GM23338 (cell line): Measurements from ENCODE around the gene CDX1. TPM values are rescaled to one million over a fixed set of nuclear protein-coding genes. Genes with fewer than 3 reads are reported as not detected.

Experiments used
- ATAC-seq: fragments of 200-7000 bp; cut with Tn5 transposase; 3 replicates; pipeline ENCODE4 v1.9.1; 2020
- DNase-seq: peaks from one replicate; pipeline ENCODE4 v3.0.0-alpha.2; 2015; ENCODE audit warnings: low spot score
- H2AFZ ChIP-seq: fragments of 200-600 bp; sonication (generic); 2 replicates; pipeline ENCODE4 v1.8.0; 2016; ENCODE audit warnings: antibody characterized with exemption, mild to moderate bottlenecking, moderate library complexity
- H3F3A ChIP-seq: fragments of 200-600 bp; sonication (generic); replicated peaks from 2 replicates; pipeline ENCODE4 v1.8.0; 2017; ENCODE audit warnings: antibody characterized with exemption, mixed run types, low read depth
- H3K27ac ChIP-seq: fragments of 200-600 bp; sonication (generic); 2 replicates; pipeline ENCODE4 v1.6.1; 2016; ENCODE audit warnings: low read depth
- H3K27me3 ChIP-seq: fragments of 200-600 bp; sonication (generic); 2 replicates; pipeline ENCODE4 v1.8.0; 2016; ENCODE audit warnings: mild to moderate bottlenecking, mixed run types, moderate library complexity; ENCODE audit not compliant: insufficient read depth
- H3K36me3 ChIP-seq: fragments of 200-600 bp; sonication (generic); 2 replicates; pipeline ENCODE4 v1.8.0; 2016; ENCODE audit warnings: mild to moderate bottlenecking; ENCODE audit not compliant: insufficient read depth
- H3K4me1 ChIP-seq: fragments of 200-600 bp; sonication (generic); 2 replicates; pipeline ENCODE4 v1.8.0; 2016; ENCODE audit warnings: mild to moderate bottlenecking, moderate library complexity; ENCODE audit not compliant: insufficient read depth
- H3K4me2 ChIP-seq: fragments of 200-600 bp; sonication (generic); 2 replicates; pipeline ENCODE4 v1.7.1; 2017; ENCODE audit warnings: mixed run types
- H3K4me3 ChIP-seq: fragments of 200-600 bp; sonication (generic); 2 replicates; pipeline ENCODE4 v1.6.1; 2016; ENCODE audit warnings: mixed run types
- H3K79me2 ChIP-seq: fragments of 200-600 bp; sonication (generic); replicated peaks from 2 replicates; pipeline ENCODE4 v1.8.0; 2017; ENCODE audit warnings: mild to moderate bottlenecking; ENCODE audit not compliant: insufficient read depth
- H3K9me2 ChIP-seq: fragments of 200-600 bp; sonication (generic); 2 replicates; pipeline ENCODE4 v1.8.0; 2017; ENCODE audit not compliant: insufficient read depth
- H4K20me1 ChIP-seq: fragments of 200-600 bp; sonication (generic); replicated peaks from 2 replicates; pipeline ENCODE4 v1.8.0; 2017; ENCODE audit warnings: mild to moderate bottlenecking; ENCODE audit not compliant: insufficient read depth
- H3K27ac Mint-ChIP-seq: 2 replicates; pipeline ENCODE4 v1.8.0; 2020; ENCODE audit warnings: inconsistent platforms, mild to moderate bottlenecking, moderate library complexity, mixed read lengths
- H3K27me3 Mint-ChIP-seq: 3 replicates; pipeline ENCODE4 v1.8.0; 2022; ENCODE audit warnings: low read depth, mild to moderate bottlenecking, moderate library complexity, mixed read lengths, inconsistent platforms; ENCODE audit not compliant: insufficient read depth, poor library complexity
- H3K36me3 Mint-ChIP-seq: 3 replicates; pipeline ENCODE4 v1.8.0; 2021; ENCODE audit warnings: low read depth, mild to moderate bottlenecking, inconsistent platforms, moderate library complexity, mixed read lengths
- H3K4me1 Mint-ChIP-seq: 3 replicates; pipeline ENCODE4 v1.8.0; 2020; ENCODE audit warnings: mild to moderate bottlenecking, inconsistent platforms, mixed read lengths
- H3K4me3 Mint-ChIP-seq: 3 replicates; pipeline ENCODE4 v1.8.0; 2021; ENCODE audit warnings: moderate library complexity, mild to moderate bottlenecking, inconsistent platforms, mixed read lengths
- H3K9me3 Mint-ChIP-seq: 3 replicates; pipeline ENCODE4 v1.8.0; 2020; ENCODE audit warnings: moderate library complexity, mild to moderate bottlenecking, inconsistent platforms, mixed read lengths
- CREB1 ChIP-seq: fragments of 250-450 bp; sonication (Bioruptor Pico); IDR thresholded peaks from 2 replicates; pipeline ENCODE4 v1.5.0; 2020; ENCODE audit warnings: low read depth, mild to moderate bottlenecking, moderate library complexity
- EZH2 ChIP-seq: fragments of 200-600 bp; sonication (generic); IDR thresholded peaks from one replicate; pipeline ENCODE4 v1.8.0; 2017; ENCODE audit warnings: antibody characterized with exemption, mild to moderate bottlenecking, low read depth; ENCODE audit not compliant: unreplicated experiment
- EZH2phosphoT487 ChIP-seq: fragments of 200-600 bp; sonication (generic); IDR thresholded peaks from one replicate; pipeline ENCODE4 v1.8.1; 2018; ENCODE audit warnings: antibody characterized with exemption; ENCODE audit not compliant: unreplicated experiment
- JUNB ChIP-seq: IDR thresholded peaks from one replicate; pipeline ENCODE4 v1.6.1; 2016; ENCODE audit warnings: antibody characterized with exemption; ENCODE audit not compliant: unreplicated experiment
- POLR2AphosphoS5 ChIP-seq: IDR thresholded peaks from 2 replicates; pipeline ENCODE4 v1.6.1; 2016; ENCODE audit warnings: antibody characterized with exemption, low read depth
- polyA plus RNA-seq: library from polyadenylated mRNA; unstranded; fragments of >200 nt; fragmentation: Nextera tagmentation; extraction: Ambion mirVana; gene quantifications from 2 replicates; pipeline ENCODE4 v1.2.1, GENCODE V29; 2016
- total RNA-seq: library from RNA; depleted of rRNA; stranded (reverse); fragments of >200 nt; shearing (Covaris generic); gene quantifications from 2 replicates; pipeline ENCODE4 v1.2.3, GENCODE V29; 2014
- TF ChIP-seq, protein P1 (sequence below): IDR thresholded peaks from one replicate; pipeline ENCODE4 v1.6.1; 2018; ENCODE audit warnings: antibody characterized with exemption; ENCODE audit not compliant: unreplicated experiment
- TF ChIP-seq, protein P2 (sequence below): IDR thresholded peaks from 2 replicates; pipeline ENCODE4 v1.6.1; 2016; ENCODE audit warnings: antibody characterized with exemption
- TF ChIP-seq, protein P3 (sequence below), 2 experiments: fragments of 200-600 bp in 1 of 2; sonication (generic) in 1 of 2; conservative IDR thresholded peaks; 2 replicates each; pipeline versions ENCODE4 v1.5.1 to v1.6.1; 2016 to 2017; ENCODE audit warnings: antibody characterized with exemption in 2 of 2, low read depth in 2 of 2, mild to moderate bottlenecking in 2 of 2, moderate library complexity in 1 of 2
- TF ChIP-seq, protein P4 (sequence below): fragments of 250-450 bp; sonication (Bioruptor Pico); IDR thresholded peaks from 2 replicates; pipeline ENCODE4 v1.5.0; 2020; ENCODE audit warnings: mild to moderate bottlenecking, moderate library complexity

The CDX1 gene
- total and polyA plus RNA-seq, 2 experiments from 2014 or later = not detected

DNA sequence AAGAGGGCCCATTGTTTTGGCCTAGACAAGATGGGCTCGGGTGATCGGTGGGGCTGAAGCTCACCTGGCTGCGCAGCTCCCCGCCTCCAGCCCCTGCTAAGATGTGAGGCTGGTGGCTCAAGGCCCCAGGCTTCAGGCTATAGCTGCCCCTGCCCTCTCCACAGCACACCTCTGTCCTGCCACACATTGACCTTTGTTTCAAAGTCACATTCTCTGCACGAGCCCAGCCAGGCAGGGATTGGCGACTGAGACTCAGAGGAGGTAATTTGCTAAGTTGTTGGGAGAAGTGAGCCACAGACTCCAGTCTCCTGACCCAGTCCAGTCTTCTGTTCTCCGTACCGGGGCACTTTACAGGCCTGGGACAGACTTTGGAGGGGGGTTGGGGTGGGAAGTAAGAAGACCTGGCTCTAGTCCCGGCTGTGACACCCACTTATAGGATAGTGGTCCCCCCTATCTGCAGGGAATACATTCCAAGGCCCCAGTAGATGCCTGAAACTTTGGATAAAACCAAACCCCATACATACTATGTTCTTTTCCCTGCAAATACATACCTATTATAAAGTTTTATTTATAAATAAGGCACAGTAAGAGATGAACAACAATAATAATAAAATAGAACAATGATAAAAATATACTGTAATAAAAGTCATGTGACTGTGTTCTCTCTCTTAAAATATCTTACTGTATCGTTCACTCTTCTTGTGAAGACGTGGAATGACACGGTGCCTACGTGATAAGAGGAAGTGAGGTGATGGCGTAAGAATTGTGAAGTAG lies 24.2 kb upstream of the CDX1 start:
- no peaks in the 10 kb centered on the region for H3K79me2 ChIP-seq
- H3F3A ChIP-seq = no peaks in the 10 kb centered on the region
- no peak overlapping the region for H3K4me2 ChIP-seq
- H3K4me3 ChIP-seq = no peak overlapping the region
- H3K27me3 ChIP-seq = no peaks in the 10 kb centered on the region
- H3K4me1 Mint-ChIP-seq = peaks cover 63% of the 10 kb centered on the region
- no peak overlapping the region for H3K27ac Mint-ChIP-seq
- no peaks in the 10 kb centered on the region for H3K36me3 ChIP-seq
- H3K4me3 Mint-ChIP-seq = no peak overlapping the region; the same call in 2 of the 3 replicates
- no peak overlapping the region for H3K27ac ChIP-seq
- DNase-seq = no peak
- TF ChIP-seq JUNB (no peak), EZH2 (no peak), POLR2AphosphoS5 (no peak), CREB1 (CRISPR knock-in tag) (no peak), EZH2phosphoT487 (no peak)
- TF ChIP-seq, protein P1, sequence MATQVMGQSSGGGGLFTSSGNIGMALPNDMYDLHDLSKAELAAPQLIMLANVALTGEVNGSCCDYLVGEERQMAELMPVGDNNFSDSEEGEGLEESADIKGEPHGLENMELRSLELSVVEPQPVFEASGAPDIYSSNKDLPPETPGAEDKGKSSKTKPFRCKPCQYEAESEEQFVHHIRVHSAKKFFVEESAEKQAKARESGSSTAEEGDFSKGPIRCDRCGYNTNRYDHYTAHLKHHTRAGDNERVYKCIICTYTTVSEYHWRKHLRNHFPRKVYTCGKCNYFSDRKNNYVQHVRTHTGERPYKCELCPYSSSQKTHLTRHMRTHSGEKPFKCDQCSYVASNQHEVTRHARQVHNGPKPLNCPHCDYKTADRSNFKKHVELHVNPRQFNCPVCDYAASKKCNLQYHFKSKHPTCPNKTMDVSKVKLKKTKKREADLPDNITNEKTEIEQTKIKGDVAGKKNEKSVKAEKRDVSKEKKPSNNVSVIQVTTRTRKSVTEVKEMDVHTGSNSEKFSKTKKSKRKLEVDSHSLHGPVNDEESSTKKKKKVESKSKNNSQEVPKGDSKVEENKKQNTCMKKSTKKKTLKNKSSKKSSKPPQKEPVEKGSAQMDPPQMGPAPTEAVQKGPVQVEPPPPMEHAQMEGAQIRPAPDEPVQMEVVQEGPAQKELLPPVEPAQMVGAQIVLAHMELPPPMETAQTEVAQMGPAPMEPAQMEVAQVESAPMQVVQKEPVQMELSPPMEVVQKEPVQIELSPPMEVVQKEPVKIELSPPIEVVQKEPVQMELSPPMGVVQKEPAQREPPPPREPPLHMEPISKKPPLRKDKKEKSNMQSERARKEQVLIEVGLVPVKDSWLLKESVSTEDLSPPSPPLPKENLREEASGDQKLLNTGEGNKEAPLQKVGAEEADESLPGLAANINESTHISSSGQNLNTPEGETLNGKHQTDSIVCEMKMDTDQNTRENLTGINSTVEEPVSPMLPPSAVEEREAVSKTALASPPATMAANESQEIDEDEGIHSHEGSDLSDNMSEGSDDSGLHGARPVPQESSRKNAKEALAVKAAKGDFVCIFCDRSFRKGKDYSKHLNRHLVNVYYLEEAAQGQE = no peak
- TF ChIP-seq, protein P2, sequence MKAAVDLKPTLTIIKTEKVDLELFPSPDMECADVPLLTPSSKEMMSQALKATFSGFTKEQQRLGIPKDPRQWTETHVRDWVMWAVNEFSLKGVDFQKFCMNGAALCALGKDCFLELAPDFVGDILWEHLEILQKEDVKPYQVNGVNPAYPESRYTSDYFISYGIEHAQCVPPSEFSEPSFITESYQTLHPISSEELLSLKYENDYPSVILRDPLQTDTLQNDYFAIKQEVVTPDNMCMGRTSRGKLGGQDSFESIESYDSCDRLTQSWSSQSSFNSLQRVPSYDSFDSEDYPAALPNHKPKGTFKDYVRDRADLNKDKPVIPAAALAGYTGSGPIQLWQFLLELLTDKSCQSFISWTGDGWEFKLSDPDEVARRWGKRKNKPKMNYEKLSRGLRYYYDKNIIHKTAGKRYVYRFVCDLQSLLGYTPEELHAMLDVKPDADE = no peak
- TF ChIP-seq, protein P3, sequence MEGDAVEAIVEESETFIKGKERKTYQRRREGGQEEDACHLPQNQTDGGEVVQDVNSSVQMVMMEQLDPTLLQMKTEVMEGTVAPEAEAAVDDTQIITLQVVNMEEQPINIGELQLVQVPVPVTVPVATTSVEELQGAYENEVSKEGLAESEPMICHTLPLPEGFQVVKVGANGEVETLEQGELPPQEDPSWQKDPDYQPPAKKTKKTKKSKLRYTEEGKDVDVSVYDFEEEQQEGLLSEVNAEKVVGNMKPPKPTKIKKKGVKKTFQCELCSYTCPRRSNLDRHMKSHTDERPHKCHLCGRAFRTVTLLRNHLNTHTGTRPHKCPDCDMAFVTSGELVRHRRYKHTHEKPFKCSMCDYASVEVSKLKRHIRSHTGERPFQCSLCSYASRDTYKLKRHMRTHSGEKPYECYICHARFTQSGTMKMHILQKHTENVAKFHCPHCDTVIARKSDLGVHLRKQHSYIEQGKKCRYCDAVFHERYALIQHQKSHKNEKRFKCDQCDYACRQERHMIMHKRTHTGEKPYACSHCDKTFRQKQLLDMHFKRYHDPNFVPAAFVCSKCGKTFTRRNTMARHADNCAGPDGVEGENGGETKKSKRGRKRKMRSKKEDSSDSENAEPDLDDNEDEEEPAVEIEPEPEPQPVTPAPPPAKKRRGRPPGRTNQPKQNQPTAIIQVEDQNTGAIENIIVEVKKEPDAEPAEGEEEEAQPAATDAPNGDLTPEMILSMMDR (conservative IDR thresholded peaks at IDR 0.05; ENCODE audit: low read depth in 2 of 2) = no peak
- TF ChIP-seq, protein P4, sequence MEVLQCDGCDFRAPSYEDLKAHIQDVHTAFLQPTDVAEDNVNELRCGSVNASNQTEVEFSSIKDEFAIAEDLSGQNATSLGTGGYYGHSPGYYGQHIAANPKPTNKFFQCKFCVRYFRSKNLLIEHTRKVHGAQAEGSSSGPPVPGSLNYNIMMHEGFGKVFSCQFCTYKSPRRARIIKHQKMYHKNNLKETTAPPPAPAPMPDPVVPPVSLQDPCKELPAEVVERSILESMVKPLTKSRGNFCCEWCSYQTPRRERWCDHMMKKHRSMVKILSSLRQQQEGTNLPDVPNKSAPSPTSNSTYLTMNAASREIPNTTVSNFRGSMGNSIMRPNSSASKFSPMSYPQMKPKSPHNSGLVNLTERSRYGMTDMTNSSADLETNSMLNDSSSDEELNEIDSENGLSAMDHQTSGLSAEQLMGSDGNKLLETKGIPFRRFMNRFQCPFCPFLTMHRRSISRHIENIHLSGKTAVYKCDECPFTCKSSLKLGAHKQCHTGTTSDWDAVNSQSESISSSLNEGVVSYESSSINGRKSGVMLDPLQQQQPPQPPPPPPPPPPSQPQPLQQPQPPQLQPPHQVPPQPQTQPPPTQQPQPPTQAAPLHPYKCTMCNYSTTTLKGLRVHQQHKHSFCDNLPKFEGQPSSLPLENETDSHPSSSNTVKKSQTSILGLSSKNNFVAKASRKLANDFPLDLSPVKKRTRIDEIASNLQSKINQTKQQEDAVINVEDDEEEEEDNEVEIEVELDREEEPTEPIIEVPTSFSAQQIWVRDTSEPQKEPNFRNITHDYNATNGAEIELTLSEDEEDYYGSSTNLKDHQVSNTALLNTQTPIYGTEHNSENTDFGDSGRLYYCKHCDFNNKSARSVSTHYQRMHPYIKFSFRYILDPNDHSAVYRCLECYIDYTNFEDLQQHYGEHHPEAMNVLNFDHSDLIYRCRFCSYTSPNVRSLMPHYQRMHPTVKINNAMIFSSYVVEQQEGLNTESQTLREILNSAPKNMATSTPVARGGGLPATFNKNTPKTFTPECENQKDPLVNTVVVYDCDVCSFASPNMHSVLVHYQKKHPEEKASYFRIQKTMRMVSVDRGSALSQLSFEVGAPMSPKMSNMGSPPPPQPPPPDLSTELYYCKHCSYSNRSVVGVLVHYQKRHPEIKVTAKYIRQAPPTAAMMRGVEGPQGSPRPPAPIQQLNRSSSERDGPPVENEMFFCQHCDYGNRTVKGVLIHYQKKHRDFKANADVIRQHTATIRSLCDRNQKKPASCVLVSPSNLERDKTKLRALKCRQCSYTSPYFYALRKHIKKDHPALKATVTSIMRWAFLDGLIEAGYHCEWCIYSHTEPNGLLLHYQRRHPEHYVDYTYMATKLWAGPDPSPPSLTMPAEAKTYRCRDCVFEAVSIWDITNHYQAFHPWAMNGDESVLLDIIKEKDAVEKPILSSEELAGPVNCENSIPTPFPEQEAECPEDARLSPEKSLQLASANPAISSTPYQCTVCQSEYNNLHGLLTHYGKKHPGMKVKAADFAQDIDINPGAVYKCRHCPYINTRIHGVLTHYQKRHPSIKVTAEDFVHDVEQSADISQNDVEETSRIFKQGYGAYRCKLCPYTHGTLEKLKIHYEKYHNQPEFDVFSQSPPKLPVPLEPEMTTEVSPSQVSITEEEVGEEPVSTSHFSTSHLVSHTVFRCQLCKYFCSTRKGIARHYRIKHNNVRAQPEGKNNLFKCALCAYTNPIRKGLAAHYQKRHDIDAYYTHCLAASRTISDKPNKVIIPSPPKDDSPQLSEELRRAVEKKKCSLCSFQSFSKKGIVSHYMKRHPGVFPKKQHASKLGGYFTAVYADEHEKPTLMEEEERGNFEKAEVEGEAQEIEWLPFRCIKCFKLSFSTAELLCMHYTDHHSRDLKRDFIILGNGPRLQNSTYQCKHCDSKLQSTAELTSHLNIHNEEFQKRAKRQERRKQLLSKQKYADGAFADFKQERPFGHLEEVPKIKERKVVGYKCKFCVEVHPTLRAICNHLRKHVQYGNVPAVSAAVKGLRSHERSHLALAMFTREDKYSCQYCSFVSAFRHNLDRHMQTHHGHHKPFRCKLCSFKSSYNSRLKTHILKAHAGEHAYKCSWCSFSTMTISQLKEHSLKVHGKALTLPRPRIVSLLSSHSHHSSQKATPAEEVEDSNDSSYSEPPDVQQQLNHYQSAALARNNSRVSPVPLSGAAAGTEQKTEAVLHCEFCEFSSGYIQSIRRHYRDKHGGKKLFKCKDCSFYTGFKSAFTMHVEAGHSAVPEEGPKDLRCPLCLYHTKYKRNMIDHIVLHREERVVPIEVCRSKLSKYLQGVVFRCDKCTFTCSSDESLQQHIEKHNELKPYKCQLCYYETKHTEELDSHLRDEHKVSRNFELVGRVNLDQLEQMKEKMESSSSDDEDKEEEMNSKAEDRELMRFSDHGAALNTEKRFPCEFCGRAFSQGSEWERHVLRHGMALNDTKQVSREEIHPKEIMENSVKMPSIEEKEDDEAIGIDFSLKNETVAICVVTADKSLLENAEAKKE (CRISPR knock-in tag) = no peak
- H3K36me3 Mint-ChIP-seq = no peaks in the 10 kb centered on the region; the same call in 2 of the 3 replicates
- no peaks in the 10 kb centered on the region for H4K20me1 ChIP-seq
- H3K4me1 ChIP-seq = peaks cover 22% of the 10 kb centered on the region
- H3K9me2 ChIP-seq = no peaks in the 10 kb centered on the region
- no peak overlapping the region for H2AFZ ChIP-seq
- H3K27me3 Mint-ChIP-seq = peaks cover 20% of the 10 kb centered on the region
- no peak for ATAC-seq
- H3K9me3 Mint-ChIP-seq = no peaks in the 10 kb centered on the region
